ENCODE results near the gene HYAL3.

DNA sequence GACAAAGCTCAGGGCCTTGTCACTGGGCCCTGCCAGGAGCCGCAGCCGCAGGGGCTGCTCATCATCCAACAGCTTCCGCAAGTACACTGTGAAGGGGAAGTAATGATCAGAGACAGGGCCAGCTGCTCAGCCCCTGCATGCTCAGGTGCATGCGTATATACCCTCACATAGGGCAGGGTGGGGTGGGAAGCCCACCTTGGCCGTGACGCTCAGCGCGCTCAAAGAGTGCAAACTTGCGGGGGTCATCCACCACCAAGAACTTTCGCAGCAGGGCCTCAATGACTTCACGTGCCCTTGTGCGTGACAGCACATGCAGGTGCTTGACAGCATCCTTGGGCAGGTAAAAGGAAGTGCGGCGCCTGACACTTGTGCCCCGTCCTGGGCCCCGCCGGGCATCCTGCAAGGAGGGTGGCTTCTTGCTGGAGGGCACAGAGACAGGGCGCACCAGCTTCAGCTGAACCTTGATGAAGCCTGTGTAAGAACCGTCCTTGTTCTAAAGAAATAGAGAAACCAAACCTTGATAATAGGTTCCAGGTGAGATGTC lies 32.2 kb upstream of the HYAL3 start:
- TF ChIP-seq, protein P1, sequence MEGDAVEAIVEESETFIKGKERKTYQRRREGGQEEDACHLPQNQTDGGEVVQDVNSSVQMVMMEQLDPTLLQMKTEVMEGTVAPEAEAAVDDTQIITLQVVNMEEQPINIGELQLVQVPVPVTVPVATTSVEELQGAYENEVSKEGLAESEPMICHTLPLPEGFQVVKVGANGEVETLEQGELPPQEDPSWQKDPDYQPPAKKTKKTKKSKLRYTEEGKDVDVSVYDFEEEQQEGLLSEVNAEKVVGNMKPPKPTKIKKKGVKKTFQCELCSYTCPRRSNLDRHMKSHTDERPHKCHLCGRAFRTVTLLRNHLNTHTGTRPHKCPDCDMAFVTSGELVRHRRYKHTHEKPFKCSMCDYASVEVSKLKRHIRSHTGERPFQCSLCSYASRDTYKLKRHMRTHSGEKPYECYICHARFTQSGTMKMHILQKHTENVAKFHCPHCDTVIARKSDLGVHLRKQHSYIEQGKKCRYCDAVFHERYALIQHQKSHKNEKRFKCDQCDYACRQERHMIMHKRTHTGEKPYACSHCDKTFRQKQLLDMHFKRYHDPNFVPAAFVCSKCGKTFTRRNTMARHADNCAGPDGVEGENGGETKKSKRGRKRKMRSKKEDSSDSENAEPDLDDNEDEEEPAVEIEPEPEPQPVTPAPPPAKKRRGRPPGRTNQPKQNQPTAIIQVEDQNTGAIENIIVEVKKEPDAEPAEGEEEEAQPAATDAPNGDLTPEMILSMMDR (conservative IDR thresholded peaks at IDR 0.05; ENCODE audit: low read length), result no peak
- no peak for TF ChIP-seq EZH2phosphoT487 (IDR thresholded peaks at IDR 0.05; ENCODE audit: borderline replicate concordance, low read depth, low read length)
